ENCODE results near the gene SWSAP1. TPM values are rescaled to one million over a fixed set of nuclear protein-coding genes. Genes with fewer than 3 reads are reported as not detected.
"Not testable (repeated sequence)": the region's sequence is repeated elsewhere in the genome, so short reads cannot be mapped to it uniquely, and the experiment has no call there.

Gene SWSAP1
- polyA plus RNA-seq, 1 donor = 2.8 TPM

GRCh38 chr19:11354102-11354501 lies 20.4 kb upstream of the SWSAP1 start:
- not testable (repeated sequence) for H3K27ac ChIP-seq (ENCODE audit: low read length); H3K9me3 ChIP-seq (ENCODE audit: control insufficient read depth, low read depth, low read length); DNase-seq; H3K27me3 ChIP-seq (ENCODE audit: control insufficient read depth, insufficient read depth, low read length); H3K4me3 ChIP-seq (ENCODE audit: low read length); H3K36me3 ChIP-seq (ENCODE audit: control insufficient read depth, insufficient read depth, low read length); H3K4me1 ChIP-seq (ENCODE audit: control insufficient read depth, insufficient read depth, low read length)
- WGBS (ENCODE audit: insufficient coverage, low lambda C conversion rate) = no CpG with 5 or more reads among the region's 4 CpGs

- Histone ChIP-seq H3K27me3 (ENCODE audit: control insufficient read depth, insufficient read depth, low read length) (peaks cover 4% of the 10 kb centered on the region), H3K9me3 (ENCODE audit: control insufficient read depth, low read depth, low read length) (no peaks in the 10 kb centered on the region), H3K4me1 (ENCODE audit: control insufficient read depth, insufficient read depth, low read length) (no peaks in the 10 kb centered on the region), H3K36me3 (ENCODE audit: control insufficient read depth, insufficient read depth, low read length) (no peaks in the 10 kb centered on the region), H3K4me3 (ENCODE audit: low read length) (peak within 1 kb of the TSS; percentile 21), H3K27ac (ENCODE audit: low read length) (no peak within 1 kb of the TSS)
- DNase-seq = peak; percentile 75 to 76
- no CpG with 5 or more reads among the region's 62 CpGs for WGBS (ENCODE audit: insufficient coverage, low lambda C conversion rate)
Measured at GRCh38 chr19:11355160-11356073, 19.0 kb upstream of the SWSAP1 start, which contains the start of gene PLPPR2. Gene PLPPR2, plus strand, starts transcription at chr19:11355432. Its CDS starts 2,242 bp downstream, at chr19:11357674.

GRCh38 chr19:11356074-11356397 lies 18.4 kb upstream of the SWSAP1 start:
- WGBS (ENCODE audit: insufficient coverage, low lambda C conversion rate) = no CpG with 5 or more reads among the region's 6 CpGs
- Histone ChIP-seq H3K4me3 (ENCODE audit: low read length) (peak overlapping the region; percentile 21), H3K27ac (ENCODE audit: low read length) (no peak overlapping the region), H3K27me3 (ENCODE audit: control insufficient read depth, insufficient read depth, low read length) (peaks cover 4% of the 10 kb centered on the region), H3K4me1 (ENCODE audit: control insufficient read depth, insufficient read depth, low read length) (peaks cover 5% of the 10 kb centered on the region), H3K36me3 (ENCODE audit: control insufficient read depth, insufficient read depth, low read length) (peaks cover 2% of the 10 kb centered on the region), H3K9me3 (ENCODE audit: control insufficient read depth, low read depth, low read length) (no peaks in the 10 kb centered on the region)
- DNase-seq = no peak

- Histone ChIP-seq H3K4me3 (ENCODE audit: low read length) (no peak overlapping the region), H3K27ac (ENCODE audit: low read length) (no peak overlapping the region), H3K36me3 (ENCODE audit: control insufficient read depth, insufficient read depth, low read length) (peaks cover 2% of the 10 kb centered on the region), H3K27me3 (ENCODE audit: control insufficient read depth, insufficient read depth, low read length) (peaks cover 4% of the 10 kb centered on the region), H3K9me3 (ENCODE audit: control insufficient read depth, low read depth, low read length) (no peaks in the 10 kb centered on the region), H3K4me1 (ENCODE audit: control insufficient read depth, insufficient read depth, low read length) (peaks cover 13% of the 10 kb centered on the region)
- no CpG with 5 or more reads among the region's 11 CpGs for WGBS (ENCODE audit: insufficient coverage, low lambda C conversion rate)
- DNase-seq = no peak
Measured at GRCh38 chr19:11356676-11357550, 17.6 kb upstream of the SWSAP1 start.

GRCh38 chr19:11359421-11359820 lies 15.0 kb upstream of the SWSAP1 start:
- Histone ChIP-seq H3K27me3 (ENCODE audit: control insufficient read depth, insufficient read depth, low read length) (peaks cover 4% of the 10 kb centered on the region), H3K36me3 (ENCODE audit: control insufficient read depth, insufficient read depth, low read length) (peaks cover 7% of the 10 kb centered on the region), H3K9me3 (ENCODE audit: control insufficient read depth, low read depth, low read length) (no peaks in the 10 kb centered on the region), H3K27ac (ENCODE audit: low read length) (no peak overlapping the region), H3K4me3 (ENCODE audit: low read length) (no peak overlapping the region), H3K4me1 (ENCODE audit: control insufficient read depth, insufficient read depth, low read length) (peaks cover 21% of the 10 kb centered on the region)
- no peak for DNase-seq
- WGBS (ENCODE audit: insufficient coverage, low lambda C conversion rate) = no CpG with 5 or more reads among the region's 11 CpGs

GRCh38 chr19:11361037-11361770 lies 13.3 kb upstream of the SWSAP1 start:
- Histone ChIP-seq H3K4me1 (ENCODE audit: control insufficient read depth, insufficient read depth, low read length) (peaks cover 21% of the 10 kb centered on the region), H3K4me3 (ENCODE audit: low read length) (peak overlapping the region; percentile 33), H3K27ac (ENCODE audit: low read length) (peak overlapping the region; percentile 45), H3K36me3 (ENCODE audit: control insufficient read depth, insufficient read depth, low read length) (peaks cover 15% of the 10 kb centered on the region), H3K27me3 (ENCODE audit: control insufficient read depth, insufficient read depth, low read length) (no peaks in the 10 kb centered on the region), H3K9me3 (ENCODE audit: control insufficient read depth, low read depth, low read length) (no peaks in the 10 kb centered on the region)
- DNase-seq = peak; percentile 81 to 88
- WGBS (ENCODE audit: insufficient coverage, low lambda C conversion rate) = no CpG with 5 or more reads among the region's 43 CpGs

GRCh38 chr19:11361771-11362731 lies 12.4 kb upstream of the SWSAP1 start:
- Histone ChIP-seq H3K4me3 (ENCODE audit: low read length) (peak overlapping the region; percentile 33), H3K9me3 (ENCODE audit: control insufficient read depth, low read depth, low read length) (no peaks in the 10 kb centered on the region), H3K27me3 (ENCODE audit: control insufficient read depth, insufficient read depth, low read length) (no peaks in the 10 kb centered on the region), H3K4me1 (ENCODE audit: control insufficient read depth, insufficient read depth, low read length) (peaks cover 21% of the 10 kb centered on the region), H3K36me3 (ENCODE audit: control insufficient read depth, insufficient read depth, low read length) (peaks cover 15% of the 10 kb centered on the region), H3K27ac (ENCODE audit: low read length) (peak overlapping the region; percentile 45)
- no CpG with 5 or more reads among the region's 35 CpGs for WGBS (ENCODE audit: insufficient coverage, low lambda C conversion rate)
- peak in 1 of 2 donors; percentile 81 for DNase-seq

GRCh38 chr19:11363881-11364280 lies 10.6 kb upstream of the SWSAP1 start:
- peaks cover 19% of the 10 kb centered on the region for H3K36me3 ChIP-seq (ENCODE audit: control insufficient read depth, insufficient read depth, low read length)

GRCh38 chr19:11364296-11364904 lies 10.1 kb upstream of the SWSAP1 start:
- Histone ChIP-seq H3K9me3 (ENCODE audit: control insufficient read depth, low read depth, low read length) (no peaks in the 10 kb centered on the region), H3K4me3 (ENCODE audit: low read length) (no peak overlapping the region), H3K27ac (ENCODE audit: low read length) (no peak overlapping the region), H3K4me1 (ENCODE audit: control insufficient read depth, insufficient read depth, low read length) (peaks cover 21% of the 10 kb centered on the region), H3K36me3 (ENCODE audit: control insufficient read depth, insufficient read depth, low read length) (peaks cover 19% of the 10 kb centered on the region), H3K27me3 (ENCODE audit: control insufficient read depth, insufficient read depth, low read length) (no peaks in the 10 kb centered on the region)
- no CpG with 5 or more reads among the region's 28 CpGs for WGBS (ENCODE audit: insufficient coverage, low lambda C conversion rate)
- DNase-seq = no peak

More at GRCh38 chr19:11363881-11364280, 10.6 kb upstream of the SWSAP1 start:
- Histone ChIP-seq H3K4me1 (ENCODE audit: control insufficient read depth, insufficient read depth, low read length) (peaks cover 21% of the 10 kb centered on the region), H3K4me3 (ENCODE audit: low read length) (no peak overlapping the region), H3K27ac (ENCODE audit: low read length) (no peak overlapping the region), H3K27me3 (ENCODE audit: control insufficient read depth, insufficient read depth, low read length) (no peaks in the 10 kb centered on the region), H3K9me3 (ENCODE audit: control insufficient read depth, low read depth, low read length) (no peaks in the 10 kb centered on the region)
- WGBS (ENCODE audit: insufficient coverage, low lambda C conversion rate) = no CpG with 5 or more reads among the region's 10 CpGs
- DNase-seq = no peak

Measured in large intestine (tissue), 3 donors.